Liver (tissue), 9 donors: Measurements from ENCODE around the gene ZP4. TPM values are rescaled to one million over a fixed set of nuclear protein-coding genes. Genes with fewer than 3 reads are reported as not detected.

Experiments used
- DNase-seq: peaks from one replicate; pipeline ENCODE4 v3.0.0-alpha.2; 2017; ENCODE audit warnings: low spot score
- H3K27ac ChIP-seq, 2 donors: one replicate each; pipeline ENCODE4 v1.7.0; 2013; ENCODE audit warnings: inconsistent platforms in 2 of 2, low read length in 2 of 2, control low read depth in 1 of 2, low read depth in 1 of 2, mild to moderate bottlenecking in 1 of 2
- H3K27me3 ChIP-seq, 4 donors: one replicate each; pipeline versions ENCODE4 v1.6.1 to v1.7.0; 2013; ENCODE audit warnings: low read length in 3 of 4, inconsistent platforms in 1 of 4, mild to moderate bottlenecking in 1 of 4, moderate library complexity in 1 of 4; ENCODE audit not compliant: control insufficient read depth in 4 of 4, insufficient read depth in 4 of 4
- H3K36me3 ChIP-seq, 4 donors: one replicate each; pipeline versions ENCODE4 v1.6.1 to v1.7.0; 2013; ENCODE audit warnings: low read length in 3 of 4, mild to moderate bottlenecking in 3 of 4, low read depth in 1 of 4, moderate library complexity in 1 of 4; ENCODE audit not compliant: control insufficient read depth in 4 of 4, insufficient read depth in 3 of 4
- H3K4me1 ChIP-seq, 4 donors: one replicate each; pipeline versions ENCODE4 v1.6.1 to v1.7.0; 2013; ENCODE audit warnings: low read length in 3 of 4, mild to moderate bottlenecking in 3 of 4, moderate library complexity in 1 of 4; ENCODE audit not compliant: control insufficient read depth in 4 of 4, insufficient read depth in 4 of 4
- H3K4me3 ChIP-seq, 3 donors: one replicate each; pipeline versions ENCODE4 v1.6.1 to v1.7.0; 2013; ENCODE audit warnings: low read length in 3 of 3, control low read depth in 1 of 3, low read depth in 1 of 3, mild to moderate bottlenecking in 1 of 3
- H3K9ac ChIP-seq, 2 donors: one replicate each; pipeline ENCODE4 v1.7.0; 2013; ENCODE audit warnings: low read length in 2 of 2, mild to moderate bottlenecking in 2 of 2, moderate library complexity in 2 of 2, control low read depth in 1 of 2, low read depth in 1 of 2
- H3K9me3 ChIP-seq, 4 donors: one replicate each; pipeline versions ENCODE4 v1.6.1 to v1.7.0; 2013; ENCODE audit warnings: low read length in 3 of 4; ENCODE audit not compliant: control insufficient read depth in 4 of 4
- ATF3 ChIP-seq: IDR thresholded peaks from 2 replicates; pipeline ENCODE4 v1.6.1; 2016; ENCODE audit warnings: antibody characterized with exemption
- CTCF ChIP-seq: fragments of 150-350 bp; IDR thresholded peaks from 2 replicates; pipeline ENCODE4 v1.5.1; 2017; ENCODE audit warnings: improper control_type of control experiment, low read depth, low read length; ENCODE audit not compliant: missing input control
- EGR1 ChIP-seq, 2 donors: IDR thresholded peaks; 2 replicates each; pipeline ENCODE4 v1.6.1; 2016 to 2018; ENCODE audit warnings: antibody characterized with exemption in 2 of 2, low read depth in 2 of 2
- FOXA1 ChIP-seq: IDR thresholded peaks from 2 replicates; pipeline ENCODE4 v1.6.1; 2016; ENCODE audit warnings: antibody characterized with exemption
- FOXA2 ChIP-seq: IDR thresholded peaks from 2 replicates; pipeline ENCODE4 v1.6.1; 2016; ENCODE audit warnings: antibody characterized with exemption
- GABPA ChIP-seq, 2 donors: IDR thresholded peaks in 1 of 2; conservative IDR thresholded peaks in 1 of 2; 2 replicates each; pipeline ENCODE4 v1.6.1; 2016; ENCODE audit warnings: antibody characterized with exemption in 2 of 2, mild to moderate bottlenecking in 1 of 2, moderate library complexity in 1 of 2
- HNF4A ChIP-seq, 2 donors: conservative IDR thresholded peaks; 2 replicates each; pipeline ENCODE4 v1.6.1; 2016; ENCODE audit warnings: antibody characterized with exemption in 2 of 2, mild to moderate bottlenecking in 2 of 2
- HNF4G ChIP-seq: IDR thresholded peaks from 2 replicates; pipeline ENCODE4 v1.6.1; 2016; ENCODE audit warnings: antibody characterized with exemption
- JUND ChIP-seq, 2 donors: IDR thresholded peaks; 2 replicates each; pipeline ENCODE4 v1.6.1; 2016; ENCODE audit warnings: antibody characterized with exemption in 2 of 2
- MAX ChIP-seq: IDR thresholded peaks from 2 replicates; pipeline ENCODE4 v1.6.1; 2016; ENCODE audit warnings: antibody characterized with exemption
- NR2F2 ChIP-seq: IDR thresholded peaks from 2 replicates; pipeline ENCODE4 v1.6.1; 2016; ENCODE audit warnings: antibody characterized with exemption
- RAD21 ChIP-seq, 2 donors: IDR thresholded peaks; 2 replicates each; pipeline ENCODE4 v1.6.1; 2016; ENCODE audit warnings: antibody characterized with exemption in 2 of 2, mild to moderate bottlenecking in 2 of 2
- REST ChIP-seq: IDR thresholded peaks from 2 replicates; pipeline ENCODE4 v1.6.1; 2016; ENCODE audit warnings: antibody characterized with exemption, mild to moderate bottlenecking
- RXRA ChIP-seq, 2 donors: IDR thresholded peaks; 2 replicates each; pipeline ENCODE4 v1.6.1; 2017 to 2018; ENCODE audit warnings: antibody characterized with exemption in 2 of 2, mild to moderate bottlenecking in 1 of 2
- SP1 ChIP-seq: IDR thresholded peaks from 2 replicates; pipeline ENCODE4 v1.6.1; 2018; ENCODE audit warnings: antibody characterized with exemption, mild to moderate bottlenecking
- TAF1 ChIP-seq: conservative IDR thresholded peaks from 2 replicates; pipeline ENCODE4 v1.6.1; 2016; ENCODE audit warnings: antibody characterized with exemption, mild to moderate bottlenecking
- YY1 ChIP-seq: IDR thresholded peaks from 2 replicates; pipeline ENCODE4 v1.6.1; 2016; ENCODE audit warnings: antibody characterized with exemption, mild to moderate bottlenecking
- ZBTB33 ChIP-seq: IDR thresholded peaks from 2 replicates; pipeline ENCODE4 v1.6.1; 2016; ENCODE audit warnings: antibody characterized with exemption
- WGBS: extraction: QIAGEN DNeasy Blood & Tissue Kit; methylation state at CpG from one replicate; pipeline ENCODE4 v1.1.7; 2013; 5-methylcytosine and 5-hydroxymethylcytosine counted together
- polyA plus RNA-seq, 2 donors: library from polyadenylated mRNA; stranded (reverse) in 1 of 2; unstranded in 1 of 2; fragments of 200-250 nt in 1 of 2; fragments of >200 nt in 1 of 2; fragmentation: Nextera tagmentation in 1 of 2; extraction: Ambion mirVana in 1 of 2; gene quantifications; one replicate each; pipeline versions ENCODE4 v1.2.1 to v1.2.3, GENCODE V29; 2013 to 2015
- total RNA-seq, 2 donors: library from RNA; depleted of rRNA; stranded (reverse); fragments of >200 nt; gene quantifications; one replicate each; pipeline ENCODE4 v1.2.3, GENCODE V29; 2014
- donor health status: healthy.
- donor health status: healthy.
- donor health status: healthy.
- donor health status: healthy.
- donor health status: healthy.

Gene ZP4
- total and polyA plus RNA-seq, 4 donors = not detected

GRCh38 chr1:237911911-237912310, 21.2 kb upstream of the ZP4 start:
- Histone ChIP-seq H3K27ac (no peak overlapping the region), H3K4me1 (no peaks in the 10 kb centered on the region), H3K27me3 (no peaks in the 10 kb centered on the region), H3K9me3 (peaks cover 0 to 13% (median 1%) of the 10 kb centered on the region in 4 donors), H3K9ac (no peak overlapping the region), H3K4me3 (no peak overlapping the region), H3K36me3 (no peaks in the 10 kb centered on the region)
- no peak for DNase-seq
- TF ChIP-seq HNF4G (no peak), TAF1 (no peak), ATF3 (no peak), CTCF (no peak), REST (no peak), FOXA1 (no peak), JUND (IDR thresholded peaks at IDR 0.05) (no peak), SP1 (no peak), YY1 (no peak), EGR1 (IDR thresholded peaks at IDR 0.05; ENCODE audit: low read depth in 2 of 2) (no peak), RXRA (IDR thresholded peaks at IDR 0.05) (no peak), FOXA2 (no peak), MAX (no peak), NR2F2 (no peak), RAD21 (IDR thresholded peaks at IDR 0.05) (no peak), GABPA (IDR thresholded peaks at IDR 0.05 in 1 of 2, conservative IDR thresholded peaks at IDR 0.05 in 1 of 2) (no peak), ZBTB33 (no peak), HNF4A (conservative IDR thresholded peaks at IDR 0.05) (no peak)

- no peaks in the 10 kb centered on the region for H3K4me1 ChIP-seq
- no peak for DNase-seq
- peaks cover 0 to 13% (median 1%) of the 10 kb centered on the region in 4 donors for H3K9me3 ChIP-seq
- H3K9ac ChIP-seq = no peak overlapping the region
- H3K27me3 ChIP-seq = no peaks in the 10 kb centered on the region
- no peak overlapping the region for H3K4me3 ChIP-seq
- no peak overlapping the region for H3K27ac ChIP-seq
- 81% methylated on average over 2 of the region's 2 CpGs for WGBS
- H3K36me3 ChIP-seq = no peaks in the 10 kb centered on the region
- no peak for TF ChIP-seq TAF1
- no peak for TF ChIP-seq RAD21 (IDR thresholded peaks at IDR 0.05)
- no peak for TF ChIP-seq MAX
- TF ChIP-seq ZBTB33 = no peak
- no peak for TF ChIP-seq RXRA (IDR thresholded peaks at IDR 0.05)
- no peak for TF ChIP-seq GABPA (IDR thresholded peaks at IDR 0.05 in 1 of 2, conservative IDR thresholded peaks at IDR 0.05 in 1 of 2)
- no peak for TF ChIP-seq FOXA2
- TF ChIP-seq REST = no peak
- TF ChIP-seq NR2F2 = no peak
- no peak for TF ChIP-seq JUND (IDR thresholded peaks at IDR 0.05)
- TF ChIP-seq EGR1 (IDR thresholded peaks at IDR 0.05; ENCODE audit: low read depth in 2 of 2) = no peak
- no peak for TF ChIP-seq SP1
- TF ChIP-seq FOXA1 = no peak
These were observed 20.1 kb upstream of the ZP4 start for GRCh38 chr1:237910834-237911233.
